IMR-90 (cell line): ENCODE measurements around the gene PRR23E. TPM values are rescaled to one million over a fixed set of nuclear protein-coding genes. Genes with fewer than 3 reads are reported as not detected.

Source experiments
- ATAC-seq: fragments of 200-7000 bp; cut with Tn5 transposase; 2 replicates; pipeline ENCODE4 v1.9.1; 2020; ENCODE audit warnings: low read depth, mild to moderate bottlenecking, moderate library complexity
- BruUV-seq: library from RNA; stranded (reverse); fragments of 400-500 nt; replicated peaks from 2 replicates; lab custom pipeline; 2021; lab: Mats Ljungman, UMichigan
- CTCF ChIA-PET: fragments of 300-600 bp; formaldehyde crosslinking; extraction: SDS; loops from one replicate; lab custom pipeline; 2021; ENCODE audit warnings: antibody characterized with exemption; lab: Yijun Ruan, JAX
- POLR2A ChIA-PET: fragments of 300-600 bp; sonication (Branson Sonifier 250); formaldehyde crosslinking; loops from one replicate; lab custom pipeline; 2022; ENCODE audit warnings: antibody characterized with exemption; ENCODE audit not compliant: unreplicated experiment; lab: Charles Lee
- DNase-seq: peaks from one replicate; pipeline ENCODE4 v3.0.0; 2013
- H2AFZ ChIP-seq: replicated peaks from 2 replicates; pipeline ENCODE3; 2013; ENCODE audit warnings: low read length, mild to moderate bottlenecking; ENCODE audit not compliant: poor library complexity
- H2AK5ac ChIP-seq: 2 replicates; pipeline ENCODE4 v1.6.1; 2013; ENCODE audit warnings: low read depth, low read length, inconsistent platforms
- H2AK9ac ChIP-seq: replicated peaks from 2 replicates; pipeline ENCODE3; 2013; ENCODE audit warnings: mild to moderate bottlenecking, low read depth, low read length, moderate library complexity; ENCODE audit not compliant: poor library complexity
- H2BK120ac ChIP-seq: 2 replicates; pipeline ENCODE4 v1.6.1; 2013; ENCODE audit warnings: low read depth, low read length, inconsistent platforms
- H2BK15ac ChIP-seq: 3 replicates; pipeline ENCODE4 v1.6.1; 2013; ENCODE audit warnings: low read depth, low read length, inconsistent platforms
- H2BK20ac ChIP-seq: 2 replicates; pipeline ENCODE4 v1.6.1; 2013; ENCODE audit warnings: low read depth, mild to moderate bottlenecking, inconsistent platforms, low read length, moderate library complexity
- H2BK5ac ChIP-seq: 2 replicates; pipeline ENCODE4 v1.6.1; 2013; ENCODE audit warnings: mild to moderate bottlenecking, low read depth, low read length, inconsistent platforms; ENCODE audit not compliant: poor library complexity, severe bottlenecking
- H3K14ac ChIP-seq: replicated peaks from 2 replicates; pipeline ENCODE4 v1.6.1; 2013; ENCODE audit warnings: low read depth, low read length, inconsistent platforms
- H3K18ac ChIP-seq: 2 replicates; pipeline ENCODE4 v1.6.1; 2013; ENCODE audit warnings: low read depth, low read length, control low read depth
- H3K23ac ChIP-seq: 2 replicates; pipeline ENCODE4 v1.6.1; 2013; ENCODE audit warnings: low read depth, low read length, inconsistent platforms
- H3K27ac ChIP-seq: 2 replicates; pipeline ENCODE4 v1.5.1; 2013; ENCODE audit warnings: mild to moderate bottlenecking, control low read depth, low read length; ENCODE audit not compliant: insufficient read depth
- H3K27me3 ChIP-seq: 2 replicates; pipeline ENCODE4 v1.6.1; 2013; ENCODE audit warnings: low read length; ENCODE audit not compliant: control insufficient read depth, insufficient read depth
- H3K36me3 ChIP-seq: 2 replicates; pipeline ENCODE4 v1.6.1; 2013; ENCODE audit warnings: low read length, mixed read lengths; ENCODE audit not compliant: control insufficient read depth, insufficient read depth
- H3K4ac ChIP-seq: 2 replicates; pipeline ENCODE4 v1.6.1; 2013; ENCODE audit warnings: low read depth, low read length, inconsistent platforms
- H3K4me1 ChIP-seq: 2 replicates; pipeline ENCODE4 v1.6.1; 2013; ENCODE audit warnings: low read length, mixed read lengths; ENCODE audit not compliant: control insufficient read depth, insufficient read depth
- H3K4me2 ChIP-seq: 2 replicates; pipeline ENCODE4 v1.6.1; 2013; ENCODE audit warnings: low read depth, mild to moderate bottlenecking, control low read depth, low read length, moderate library complexity
- H3K4me3 ChIP-seq: 2 replicates; pipeline ENCODE4 v1.5.1; 2013; ENCODE audit warnings: low read depth, mild to moderate bottlenecking, control low read depth, low read length, moderate library complexity; ENCODE audit not compliant: insufficient read depth
- H3K56ac ChIP-seq: 2 replicates; pipeline ENCODE4 v1.6.1; 2013; ENCODE audit warnings: low read length, inconsistent platforms; ENCODE audit not compliant: insufficient read depth; ENCODE audit errors: extremely low read depth
- H3K79me1 ChIP-seq, 2 experiments: 2 replicates each; pipeline ENCODE4 v1.6.1; 2013; ENCODE audit warnings: low read length in 2 of 2, inconsistent platforms in 1 of 2, low read depth in 1 of 2
- H3K9ac ChIP-seq: 2 replicates; pipeline ENCODE4 v1.6.1; 2013; ENCODE audit warnings: low read depth, low read length, control low read depth
- H3K9me1 ChIP-seq: 2 replicates; pipeline ENCODE4 v1.6.1; 2013; ENCODE audit warnings: low read length, inconsistent platforms; ENCODE audit not compliant: insufficient read depth
- H3K9me3 ChIP-seq: 2 replicates; pipeline ENCODE4 v1.6.1; 2013; ENCODE audit warnings: low read length; ENCODE audit not compliant: control insufficient read depth, insufficient read depth
- H4K20me1 ChIP-seq: 2 replicates; pipeline ENCODE4 v1.6.1; 2013; ENCODE audit warnings: low read length, inconsistent platforms; ENCODE audit not compliant: insufficient read depth
- H4K5ac ChIP-seq: 2 replicates; pipeline ENCODE4 v1.6.1; 2013; ENCODE audit warnings: mild to moderate bottlenecking, low read depth, low read length, control low read depth
- H4K8ac ChIP-seq, 2 experiments: 2 replicates each; pipeline ENCODE4 v1.6.1; 2013; ENCODE audit warnings: low read depth in 2 of 2, low read length in 2 of 2, control low read depth in 1 of 2, inconsistent platforms in 1 of 2
- H4K91ac ChIP-seq: 2 replicates; pipeline ENCODE4 v1.6.1; 2013; ENCODE audit warnings: low read depth, low read length, inconsistent platforms; ENCODE audit not compliant: insufficient read depth
- CEBPB ChIP-seq: IDR thresholded peaks from 2 replicates; pipeline ENCODE4 v1.6.1; 2012; ENCODE audit warnings: low read depth, low read length, improper control_type of control experiment
- FOS ChIP-seq: fragments of 150-350 bp; IDR thresholded peaks from 2 replicates; pipeline ENCODE4 v1.6.1; 2016; ENCODE audit warnings: low read depth, low read length
- MAFK ChIP-seq: IDR thresholded peaks from 2 replicates; pipeline ENCODE4 v1.6.1; 2012; ENCODE audit warnings: low read depth, low read length, improper control_type of control experiment
- MAZ ChIP-seq: IDR thresholded peaks from 2 replicates; pipeline ENCODE4 v1.6.1; 2012; ENCODE audit warnings: low read depth, mild to moderate bottlenecking, low read length, improper control_type of control experiment, moderate library complexity, borderline replicate concordance
- NFE2L2 ChIP-seq: fragments of 150-350 bp; IDR thresholded peaks from 2 replicates; pipeline ENCODE4 v1.6.1; 2016; ENCODE audit warnings: low read depth, mild to moderate bottlenecking, low read length
- POLR2A ChIP-seq: IDR thresholded peaks from 2 replicates; pipeline ENCODE4 v1.6.1; 2012; ENCODE audit warnings: mild to moderate bottlenecking, low read depth, low read length
- RFX5 ChIP-seq: IDR thresholded peaks from 2 replicates; pipeline ENCODE4 v1.8.0; 2012; ENCODE audit warnings: low read depth, mild to moderate bottlenecking, low read length, moderate library complexity
- WGBS, 2 experiments: methylation state at CpG; one replicate each; pipeline versions ENCODE4 v1.1.5 to v1.1.7; 2013; ENCODE audit warnings: missing lambda C conversion rate in 2 of 2; ENCODE audit not compliant: insufficient read length in 1 of 2; ENCODE audit errors: extremely low coverage in 2 of 2; 5-methylcytosine and 5-hydroxymethylcytosine counted together
- dilution Hi-C: fragments of 300-500 bp; cut with HindIII; formaldehyde crosslinking; loops from one replicate; pipeline ENCODE4 v1.14.3; 2018; ENCODE audit warnings: low sequenced_read_pairs; ENCODE audit not compliant: unreplicated experiment
- in situ Hi-C: fragments of 300-500 bp; cut with MboI; formaldehyde crosslinking; loops from 3 replicates; pipeline ENCODE4 v1.14.3; 2019; ENCODE audit warnings: low sequenced_read_pairs, inconsistent platforms, mixed read lengths
- intact Hi-C: fragments of 100-400 bp; cut with micrococcal nuclease; formaldehyde crosslinking; loops from 2 replicates; pipeline ENCODE4 v1.10.0; 2022
- polyA plus RNA-seq, 3 experiments: library from polyadenylated mRNA; depleted of rRNA; stranded (reverse); fragments of >200 nt; gene quantifications; 2 replicates each; pipeline ENCODE4 v1.2.3, GENCODE V29; 2012; ENCODE audit warnings: low replicate concordance in 1 of 3
- total RNA-seq: library from RNA; depleted of rRNA; stranded (reverse); fragments of >200 nt; gene quantifications from 2 replicates; pipeline ENCODE4 v1.2.3, GENCODE V29; 2012
- TF ChIP-seq, protein P1 (sequence below): fragments of 150-350 bp; IDR thresholded peaks from 2 replicates; pipeline ENCODE4 v1.6.1; 2016; ENCODE audit warnings: low read depth, mild to moderate bottlenecking, low read length, moderate library complexity, borderline replicate concordance
- TF ChIP-seq, protein P2 (sequence below): fragments of 150-350 bp; IDR thresholded peaks from 2 replicates; pipeline ENCODE4 v1.6.1; 2017; ENCODE audit warnings: mild to moderate bottlenecking, antibody characterized with exemption, low read length, low read depth
- TF ChIP-seq, protein P3 (sequence below): conservative IDR thresholded peaks from 2 replicates; pipeline ENCODE4 v1.5.1; 2012; ENCODE audit warnings: mild to moderate bottlenecking, low read depth, low read length, improper control_type of control experiment

The PRR23E gene
- total and polyA plus RNA-seq, 2 of the 4 experiments (the other 2 are of a cell fraction) = not detected

DNA sequence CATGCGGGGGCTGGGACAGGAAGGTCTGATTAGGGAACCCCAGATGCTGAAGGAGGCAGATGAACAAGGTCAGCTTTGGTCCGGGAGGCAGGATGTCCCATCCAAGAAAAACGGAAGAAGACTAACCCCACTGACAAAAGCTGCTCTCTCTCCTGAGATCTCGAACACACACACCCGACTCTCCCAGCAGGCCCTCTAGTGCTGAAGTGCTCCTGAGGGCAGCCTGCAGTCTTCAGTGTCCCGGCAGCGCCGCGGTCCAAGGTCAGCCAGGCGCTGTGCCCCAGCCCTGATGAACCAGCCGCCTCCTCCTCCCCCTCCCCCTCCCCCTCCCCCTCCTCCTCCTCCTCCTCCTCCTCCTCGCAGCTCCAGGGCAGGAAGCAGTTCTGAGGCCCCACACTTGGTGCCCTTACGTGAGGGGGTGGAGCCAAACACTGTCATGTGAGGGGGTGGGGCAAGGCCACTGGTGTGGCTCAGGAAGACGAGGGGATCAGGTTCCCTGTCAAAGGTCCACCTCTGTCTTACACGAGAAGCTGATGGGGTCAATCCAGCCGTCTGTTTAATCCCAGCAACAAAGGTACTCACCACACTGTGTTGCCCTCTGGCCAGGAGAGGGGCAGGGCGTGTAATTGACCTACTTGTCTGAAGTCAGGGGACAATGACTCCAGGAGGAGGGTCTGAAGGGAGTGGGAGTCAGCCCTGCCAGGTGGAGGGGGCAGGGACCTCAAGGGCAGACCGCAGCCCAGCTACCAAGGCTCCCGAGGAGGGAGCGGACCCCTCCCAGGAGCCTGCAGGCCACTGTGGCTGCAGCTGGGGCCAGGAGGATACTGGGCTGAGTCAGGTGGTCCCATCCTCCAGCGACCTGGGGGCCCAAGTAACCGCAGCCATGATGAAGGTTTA lies 34.3 kb downstream of the PRR23E start:
- H3K14ac ChIP-seq = no peak overlapping the region
- no peak overlapping the region for H2BK120ac ChIP-seq
- H4K5ac ChIP-seq = no peak overlapping the region
- no peak overlapping the region for H2BK15ac ChIP-seq
- ATAC-seq = no peak; the same call in 1 of the 2 replicates
- H4K91ac ChIP-seq = no peak overlapping the region
- no peaks in the 10 kb centered on the region for H3K4me1 ChIP-seq
- ChIA-PET CTCF (no interaction called here), POLR2A (no interaction called here)
- dilution Hi-C loops = no loop called here
- no peak for DNase-seq
- no peak overlapping the region for H3K4me2 ChIP-seq
- no peak overlapping the region for H3K18ac ChIP-seq
- H2BK20ac ChIP-seq = no peak overlapping the region
- no peak overlapping the region for H3K4me3 ChIP-seq
- no peaks in the 10 kb centered on the region for H4K20me1 ChIP-seq
- no peak overlapping the region for H3K56ac ChIP-seq
- H3K9me3 ChIP-seq = no peaks in the 10 kb centered on the region
- no peak overlapping the region for H3K9ac ChIP-seq
- no peak overlapping the region for H3K4ac ChIP-seq
- H2AFZ ChIP-seq = no peak overlapping the region
- H3K9me1 ChIP-seq = no peaks in the 10 kb centered on the region
- no peak overlapping the region for H4K8ac ChIP-seq
- WGBS, 2 experiments = 27% methylated on average over 4 of the region's 22 CpGs; no CpG with 5 or more reads in 1 of the 2 experiments
- H2AK9ac ChIP-seq = no peak overlapping the region
- H3K23ac ChIP-seq = no peak overlapping the region
- BruUV-seq = no TSS peak
- in situ Hi-C loops = no loop called here
- no peaks in the 10 kb centered on the region for H3K36me3 ChIP-seq
- no peak overlapping the region for H3K27ac ChIP-seq
- no peak overlapping the region for H2BK5ac ChIP-seq
- intact Hi-C loops = no loop called here
- H3K79me1 ChIP-seq = no peaks in the 10 kb centered on the region
- H2AK5ac ChIP-seq = no peak overlapping the region
- TF ChIP-seq CEBPB (no peak), POLR2A (no peak), FOS (no peak), MAFK (no peak), MAZ (no peak), RFX5 (no peak), NFE2L2 (no peak)
- TF ChIP-seq, protein P1, sequence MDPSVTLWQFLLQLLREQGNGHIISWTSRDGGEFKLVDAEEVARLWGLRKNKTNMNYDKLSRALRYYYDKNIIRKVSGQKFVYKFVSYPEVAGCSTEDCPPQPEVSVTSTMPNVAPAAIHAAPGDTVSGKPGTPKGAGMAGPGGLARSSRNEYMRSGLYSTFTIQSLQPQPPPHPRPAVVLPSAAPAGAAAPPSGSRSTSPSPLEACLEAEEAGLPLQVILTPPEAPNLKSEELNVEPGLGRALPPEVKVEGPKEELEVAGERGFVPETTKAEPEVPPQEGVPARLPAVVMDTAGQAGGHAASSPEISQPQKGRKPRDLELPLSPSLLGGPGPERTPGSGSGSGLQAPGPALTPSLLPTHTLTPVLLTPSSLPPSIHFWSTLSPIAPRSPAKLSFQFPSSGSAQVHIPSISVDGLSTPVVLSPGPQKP = no peak
- TF ChIP-seq, protein P2, sequence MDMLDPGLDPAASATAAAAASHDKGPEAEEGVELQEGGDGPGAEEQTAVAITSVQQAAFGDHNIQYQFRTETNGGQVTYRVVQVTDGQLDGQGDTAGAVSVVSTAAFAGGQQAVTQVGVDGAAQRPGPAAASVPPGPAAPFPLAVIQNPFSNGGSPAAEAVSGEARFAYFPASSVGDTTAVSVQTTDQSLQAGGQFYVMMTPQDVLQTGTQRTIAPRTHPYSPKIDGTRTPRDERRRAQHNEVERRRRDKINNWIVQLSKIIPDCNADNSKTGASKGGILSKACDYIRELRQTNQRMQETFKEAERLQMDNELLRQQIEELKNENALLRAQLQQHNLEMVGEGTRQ = no peak
- TF ChIP-seq, protein P3, sequence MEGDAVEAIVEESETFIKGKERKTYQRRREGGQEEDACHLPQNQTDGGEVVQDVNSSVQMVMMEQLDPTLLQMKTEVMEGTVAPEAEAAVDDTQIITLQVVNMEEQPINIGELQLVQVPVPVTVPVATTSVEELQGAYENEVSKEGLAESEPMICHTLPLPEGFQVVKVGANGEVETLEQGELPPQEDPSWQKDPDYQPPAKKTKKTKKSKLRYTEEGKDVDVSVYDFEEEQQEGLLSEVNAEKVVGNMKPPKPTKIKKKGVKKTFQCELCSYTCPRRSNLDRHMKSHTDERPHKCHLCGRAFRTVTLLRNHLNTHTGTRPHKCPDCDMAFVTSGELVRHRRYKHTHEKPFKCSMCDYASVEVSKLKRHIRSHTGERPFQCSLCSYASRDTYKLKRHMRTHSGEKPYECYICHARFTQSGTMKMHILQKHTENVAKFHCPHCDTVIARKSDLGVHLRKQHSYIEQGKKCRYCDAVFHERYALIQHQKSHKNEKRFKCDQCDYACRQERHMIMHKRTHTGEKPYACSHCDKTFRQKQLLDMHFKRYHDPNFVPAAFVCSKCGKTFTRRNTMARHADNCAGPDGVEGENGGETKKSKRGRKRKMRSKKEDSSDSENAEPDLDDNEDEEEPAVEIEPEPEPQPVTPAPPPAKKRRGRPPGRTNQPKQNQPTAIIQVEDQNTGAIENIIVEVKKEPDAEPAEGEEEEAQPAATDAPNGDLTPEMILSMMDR = no peak
- H3K27me3 ChIP-seq = peaks cover 3% of the 10 kb centered on the region; the same call in 1 of the 2 replicates
